ENCODE measurements around the gene NKX6-2.
"Not testable (repeated sequence)": the region's sequence is repeated elsewhere in the genome, so short reads cannot be mapped to it uniquely, and the experiment has no call there.

The NKX6-2 gene

DNA sequence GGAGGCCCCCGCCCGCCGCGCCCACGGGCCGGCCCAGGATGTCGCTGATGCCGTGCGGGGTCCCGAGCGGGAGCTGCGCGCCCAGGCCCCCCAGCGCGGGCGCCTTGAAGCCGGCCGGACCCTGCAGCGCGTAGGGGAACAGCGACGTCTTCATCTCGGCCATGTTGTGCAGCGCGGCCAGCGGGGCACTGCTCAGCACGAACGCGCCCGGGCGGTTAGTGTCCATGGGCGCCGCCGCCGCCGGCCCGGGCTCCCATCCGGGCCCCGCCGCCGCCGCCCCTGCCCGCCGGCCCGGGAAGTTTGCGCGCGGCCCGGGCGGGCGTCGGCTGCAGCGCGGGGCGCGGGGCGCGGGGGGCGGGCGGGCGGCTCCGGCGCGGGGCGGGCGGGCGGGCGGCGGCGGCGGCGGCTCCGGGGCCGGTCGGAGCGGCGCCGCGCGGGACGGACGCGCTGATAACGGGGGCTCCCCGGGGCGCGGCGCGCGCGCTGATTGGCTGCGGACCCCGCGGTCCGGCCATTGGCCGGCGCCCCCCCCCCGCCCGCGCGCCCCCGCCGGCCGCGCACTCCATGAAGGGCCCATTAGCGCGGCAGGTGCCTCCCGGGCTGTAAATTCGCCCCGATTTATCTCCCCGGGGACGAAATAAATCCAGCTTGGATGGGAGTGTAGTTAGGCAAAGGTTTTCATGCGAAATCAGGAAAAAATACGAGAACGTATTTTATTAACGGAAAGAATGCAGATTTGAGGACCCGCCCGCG lies at the start of gene NKX6-2:
Gene NKX6-2 (minus strand): TSS at position 425 of the 753 bp plus-strand sequence. CDS start 199 bp downstream, at position 226.
- no peak for DNase-seq

DNA sequence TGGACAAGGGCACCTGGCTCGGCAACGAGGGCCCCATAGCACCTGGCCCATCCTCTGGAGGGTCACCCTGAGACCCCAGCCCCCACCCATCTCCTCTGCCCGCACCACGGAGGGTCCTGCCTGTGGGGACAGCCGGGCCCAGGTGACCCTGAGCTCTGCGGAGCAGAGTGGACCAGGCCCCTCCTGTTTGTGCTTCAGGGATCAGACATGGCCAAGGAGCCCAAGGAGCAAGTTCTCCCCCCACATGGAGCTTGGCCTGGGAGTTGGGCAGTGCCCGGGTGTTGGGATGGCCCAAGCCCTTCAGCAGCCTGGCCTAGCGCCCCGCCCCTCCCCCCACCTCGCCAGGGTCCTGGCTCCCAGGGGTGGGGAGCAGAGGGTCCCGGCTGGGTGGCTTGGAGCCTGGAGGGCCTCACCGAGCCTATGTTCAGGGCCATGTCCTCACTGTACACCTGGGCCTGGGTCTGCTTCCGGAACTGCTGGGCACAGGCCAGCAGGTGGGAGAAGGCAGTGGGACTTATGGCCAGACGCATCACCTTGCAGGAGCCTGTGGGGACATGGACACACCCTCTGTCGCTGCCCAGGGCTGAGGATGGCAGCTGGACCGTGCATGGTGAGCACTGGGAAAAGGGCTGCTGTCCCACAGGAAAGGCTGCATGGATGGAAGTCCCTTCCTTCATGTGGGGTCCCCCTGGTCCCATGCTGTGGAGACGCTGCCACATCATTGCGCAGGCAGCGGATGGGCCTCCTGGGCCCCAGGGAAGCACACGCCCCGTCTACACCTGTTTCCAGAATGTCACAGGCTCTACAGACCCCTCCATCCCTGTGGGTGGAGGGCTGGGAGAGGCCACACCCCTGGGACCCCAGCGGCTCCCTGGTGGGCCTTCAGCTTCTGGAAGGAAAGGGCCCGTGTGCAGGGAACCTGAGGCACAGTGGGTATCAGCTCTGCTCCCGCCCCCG lies 49.2 kb upstream of the NKX6-2 start:
- DNase-seq = no peak

DNA sequence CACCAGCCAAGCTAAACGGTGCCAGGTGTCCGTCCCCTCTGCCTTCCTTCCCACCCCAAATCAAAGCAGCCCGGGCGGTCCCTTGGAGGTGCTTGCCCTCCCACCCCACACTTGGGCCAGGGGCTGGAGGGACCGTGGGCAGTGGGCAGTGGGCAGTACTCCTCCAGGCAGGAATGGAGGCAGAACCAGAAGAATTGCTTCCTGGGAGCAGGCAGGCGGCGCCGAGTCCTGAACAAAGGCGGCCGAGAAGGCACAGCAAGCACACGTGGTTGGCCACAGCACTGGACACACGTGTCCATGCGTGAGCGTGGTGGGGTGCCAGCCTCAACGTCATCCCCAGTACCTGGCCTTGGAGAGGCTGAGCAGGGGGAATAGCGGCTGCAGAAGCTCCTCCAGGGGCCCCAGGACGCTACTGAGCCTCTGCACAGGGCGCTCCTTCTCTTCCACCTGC lies 48.4 kb upstream of the NKX6-2 start:
- no peak for DNase-seq

DNA sequence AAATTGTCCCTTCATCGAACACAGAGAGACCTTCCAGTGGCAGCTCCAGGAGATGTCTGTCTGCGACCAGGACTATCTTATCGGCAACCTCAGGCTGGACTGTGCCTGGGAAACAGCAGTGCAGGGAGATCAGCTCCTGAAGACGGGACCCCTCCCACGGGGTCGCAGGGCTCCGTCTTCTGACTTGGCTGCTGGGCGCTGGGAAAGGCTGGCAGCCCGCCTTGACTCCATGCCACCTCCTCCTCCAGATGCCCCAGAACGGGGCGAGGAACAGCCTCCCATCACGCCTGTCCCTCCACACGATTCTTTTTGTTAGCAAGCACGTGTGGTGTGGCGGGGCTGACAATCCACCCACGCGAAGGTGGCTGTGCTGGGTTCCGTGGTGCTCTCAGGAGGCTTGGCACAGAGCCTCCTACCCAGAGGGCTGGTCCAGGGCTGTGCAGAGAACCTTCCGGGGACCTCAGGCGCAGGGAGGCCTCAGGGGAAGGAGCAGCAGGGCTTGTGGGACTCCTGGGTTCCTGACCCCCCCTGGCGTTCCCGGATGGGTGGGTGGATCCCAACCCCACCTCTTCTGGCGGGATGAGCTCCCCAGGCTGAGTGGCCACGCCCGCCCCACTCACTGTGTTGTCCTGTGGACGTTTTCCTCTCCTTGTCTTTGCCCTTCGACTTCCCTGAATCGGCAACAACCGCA lies 47.6 kb upstream of the NKX6-2 start:
- DNase-seq = no peak

DNA sequence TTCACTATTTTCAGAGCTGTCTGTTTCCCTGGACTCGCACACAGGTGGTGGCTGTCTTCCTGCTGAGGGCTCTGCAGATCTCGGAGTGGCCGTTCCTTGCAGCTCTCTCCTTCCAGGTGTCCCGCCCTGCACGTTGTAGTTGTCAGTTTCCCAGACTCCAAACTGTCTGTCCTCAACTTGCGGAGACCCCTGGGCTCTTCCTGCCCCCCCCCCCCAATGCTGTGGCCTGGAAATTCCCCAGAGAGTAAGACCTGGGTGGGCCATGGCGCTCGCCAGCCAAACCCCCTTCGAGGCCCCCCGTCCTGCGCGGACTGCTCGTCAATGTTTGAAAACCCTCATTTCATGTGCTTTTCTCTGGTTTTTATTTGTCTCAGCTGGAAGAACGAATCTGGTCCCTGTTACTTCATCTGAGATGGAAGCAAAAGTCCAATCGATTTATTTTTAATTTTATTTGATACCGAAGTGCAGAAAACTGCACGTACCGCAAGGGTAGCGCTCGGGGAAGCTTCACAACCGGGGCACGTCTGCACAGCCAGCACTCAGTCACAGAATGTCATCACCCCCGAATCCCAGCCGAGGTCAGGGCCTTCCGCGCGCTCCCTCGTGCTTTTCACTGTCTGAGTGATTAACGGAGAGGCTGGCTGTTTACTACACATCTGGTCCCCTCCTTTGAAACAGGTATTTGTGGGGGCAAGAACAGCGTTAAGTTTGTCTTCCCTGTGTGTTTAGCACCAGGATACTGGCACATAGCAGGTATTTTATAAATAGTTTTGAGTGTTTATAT lies 46.4 kb upstream of the NKX6-2 start:
- no peak for DNase-seq

DNA sequence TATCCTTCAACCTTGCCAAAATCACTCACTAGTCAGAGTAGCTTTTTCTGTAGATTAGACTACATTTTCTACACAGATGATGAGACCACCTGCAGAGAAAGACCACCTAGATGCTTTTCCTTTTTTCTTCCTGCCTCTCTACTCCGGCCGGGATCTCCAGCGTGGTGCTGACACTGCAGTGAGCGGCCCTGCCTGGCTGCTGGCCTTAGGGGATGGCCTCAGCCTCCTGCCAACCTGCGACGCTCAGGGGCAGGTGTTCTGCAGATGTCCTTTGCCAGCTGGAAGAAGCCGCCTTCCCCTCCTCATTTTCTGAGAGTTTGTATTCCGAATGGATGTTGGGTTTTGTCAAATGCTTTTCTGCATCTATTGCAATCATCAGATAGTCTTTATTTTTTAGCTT lies 43.5 kb upstream of the NKX6-2 start:
- DNase-seq = no peak

DNA sequence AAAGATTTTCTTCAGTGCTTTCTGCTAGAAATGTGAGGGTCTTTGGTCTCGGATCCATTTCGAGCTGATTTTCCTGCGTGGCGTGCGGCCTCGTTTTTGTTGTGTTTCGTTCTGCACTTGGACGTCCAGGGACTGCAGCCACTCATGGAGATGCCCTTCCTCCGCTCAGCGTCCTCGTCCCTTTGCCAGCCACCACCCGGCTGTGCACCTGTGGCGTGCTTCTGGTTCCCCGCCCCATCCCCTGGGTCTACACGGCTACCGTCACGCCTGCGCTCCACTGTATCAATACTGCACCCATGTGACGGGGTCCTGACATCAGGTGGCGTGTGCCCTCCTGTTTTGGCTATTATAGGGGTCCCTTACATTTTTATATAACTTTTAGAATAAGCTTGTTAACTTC lies 42.7 kb upstream of the NKX6-2 start:
- DNase-seq = no peak

DNA sequence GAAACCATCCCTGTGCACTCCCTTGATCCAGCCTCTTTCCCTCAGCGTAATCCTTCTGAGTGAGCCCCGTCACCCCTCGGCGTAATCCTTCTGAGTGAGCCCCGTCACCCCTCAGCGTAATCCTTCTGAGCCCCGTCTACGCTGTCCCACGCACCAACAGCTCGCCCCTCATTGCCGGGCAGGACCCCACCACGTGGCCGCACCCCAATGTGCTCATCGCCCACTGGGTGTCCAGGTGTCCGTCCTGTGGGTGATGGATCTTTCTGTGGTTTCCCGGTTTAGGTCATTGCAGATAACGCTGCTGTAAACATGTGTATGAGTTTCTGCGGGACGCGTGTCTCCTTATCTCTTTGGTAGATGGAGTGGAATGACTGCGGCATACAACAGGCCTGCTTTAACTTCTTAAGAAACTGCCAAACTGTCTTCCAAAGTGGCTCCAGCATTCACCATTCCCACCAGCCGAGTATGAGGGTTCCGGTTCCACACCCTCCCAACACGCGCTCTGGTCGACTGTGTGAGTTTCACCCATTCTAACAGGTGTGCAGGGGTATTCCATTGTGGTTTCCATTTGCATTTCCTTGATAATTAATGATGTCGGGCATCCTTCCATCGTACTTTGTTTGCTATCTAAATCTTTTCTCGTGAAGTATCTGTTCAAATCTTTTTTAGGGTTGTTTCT lies 42.1 kb upstream of the NKX6-2 start:
- no peak for DNase-seq

DNA sequence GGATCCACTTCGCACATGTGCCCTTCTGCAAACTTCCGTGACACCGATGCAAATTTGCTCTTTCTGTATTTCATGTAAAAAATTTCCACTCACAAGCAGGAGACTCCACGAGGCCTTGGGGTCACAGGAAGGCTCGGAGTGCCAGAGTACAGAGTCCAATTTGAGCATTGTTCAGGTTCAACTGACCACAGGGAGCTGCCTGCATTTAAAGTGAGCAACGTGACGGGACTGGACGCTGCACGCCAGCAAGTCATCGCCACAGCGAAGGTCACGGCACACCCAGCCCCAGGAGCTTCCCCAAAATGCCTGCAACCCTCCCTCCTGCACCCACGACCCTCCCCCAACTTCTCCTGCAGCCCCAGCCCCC lies 41.5 kb upstream of the NKX6-2 start:
- DNase-seq = no peak

DNA sequence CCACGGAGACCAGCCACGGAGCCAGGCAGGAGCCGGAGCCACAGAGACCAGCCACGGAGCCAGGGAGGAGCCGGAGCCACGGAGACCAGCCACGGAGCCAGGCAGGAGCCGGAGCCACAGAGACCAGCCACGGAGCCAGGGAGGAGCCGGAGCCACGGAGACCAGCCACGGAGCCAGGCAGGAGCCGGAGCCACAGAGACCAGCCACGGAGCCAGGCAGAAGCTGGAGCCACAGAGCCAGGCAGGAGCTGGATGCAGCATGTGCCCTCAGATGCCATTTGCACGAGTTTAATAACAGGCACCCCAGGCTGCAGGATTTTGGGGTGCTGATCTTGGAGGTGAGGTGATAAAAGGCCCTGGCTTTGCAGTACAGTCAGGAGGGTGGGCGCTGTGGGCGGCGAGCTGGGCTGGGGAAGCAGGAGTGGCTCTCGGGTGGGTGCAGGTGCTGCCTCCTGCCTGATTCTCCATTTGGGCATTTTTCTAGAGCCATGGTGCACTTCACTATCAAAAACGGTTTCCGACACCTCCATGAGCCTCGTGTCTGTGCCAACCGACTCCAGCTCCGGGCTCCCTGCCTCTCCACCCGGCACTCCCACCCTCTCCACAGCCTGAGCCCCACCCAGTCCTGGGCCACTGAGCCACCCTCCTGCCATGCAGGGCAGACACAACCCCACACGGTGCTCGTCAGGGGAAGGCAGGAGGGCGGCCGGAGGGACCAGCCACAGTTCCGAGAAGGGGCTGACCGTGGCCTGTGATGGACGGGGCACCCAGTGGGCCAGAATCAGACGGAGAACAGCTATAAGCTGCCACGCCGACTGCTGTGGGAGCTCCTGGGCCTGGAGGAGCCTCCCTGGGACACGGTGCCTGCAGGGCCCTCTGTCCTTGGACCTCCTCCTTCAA lies 40.8 kb upstream of the NKX6-2 start:
- DNase-seq = no peak

DNA sequence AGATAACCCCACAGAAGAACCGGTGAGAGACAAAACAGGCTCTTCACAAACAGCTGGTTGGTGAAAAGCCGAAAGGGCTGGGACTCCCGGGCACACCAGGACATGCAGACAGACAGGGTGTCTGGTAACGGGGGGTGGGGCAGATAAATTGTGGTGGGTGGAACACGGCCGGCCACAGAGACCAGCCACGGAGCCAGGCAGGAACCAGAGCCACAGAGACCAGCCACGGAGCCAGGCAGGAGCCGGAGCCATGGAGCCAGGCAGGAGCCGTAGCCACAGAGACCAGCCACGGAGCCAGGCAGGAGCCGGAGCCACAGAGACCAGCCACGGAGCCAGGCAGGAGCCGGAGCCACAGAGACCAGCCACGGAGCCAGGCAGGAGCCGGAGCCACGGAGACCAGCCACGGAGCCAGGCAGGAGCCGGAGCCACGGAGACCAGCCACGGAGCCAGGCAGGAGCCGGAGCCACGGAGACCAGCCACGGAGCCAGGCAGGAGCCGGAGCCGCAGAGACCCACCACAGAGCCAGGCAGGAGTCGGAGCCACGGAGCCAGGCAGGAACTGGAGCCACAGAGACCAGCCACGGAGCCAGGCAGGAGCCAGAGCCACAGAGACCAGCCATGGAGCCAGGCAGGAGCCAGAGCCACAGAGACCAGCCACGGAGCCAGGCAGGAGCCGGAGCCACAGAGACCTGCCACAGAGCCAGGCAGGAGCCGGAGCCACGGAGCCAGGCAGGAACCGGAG lies 40.0 kb upstream of the NKX6-2 start:
- not testable (repeated sequence) for DNase-seq

DNA sequence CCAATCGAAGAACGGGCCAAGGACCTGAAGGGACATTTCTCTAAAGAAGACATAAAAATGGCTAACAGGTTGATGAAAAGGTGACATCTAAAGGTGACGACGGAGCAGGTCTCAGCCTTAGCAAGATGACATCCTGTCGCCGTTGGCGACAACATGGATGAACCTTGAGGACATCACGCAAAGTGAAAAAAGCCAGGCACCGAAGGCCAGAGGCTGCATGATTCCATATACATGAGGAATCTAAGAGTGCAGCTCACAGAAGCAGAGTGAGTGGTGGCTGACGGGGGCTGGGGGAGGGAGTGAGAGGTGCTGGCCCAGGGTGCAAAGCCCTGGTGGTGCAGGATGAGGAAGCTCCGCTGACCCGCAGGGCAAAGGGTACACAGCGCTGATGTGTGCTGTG lies 34.1 kb upstream of the NKX6-2 start:
- DNase-seq = no peak

DNA sequence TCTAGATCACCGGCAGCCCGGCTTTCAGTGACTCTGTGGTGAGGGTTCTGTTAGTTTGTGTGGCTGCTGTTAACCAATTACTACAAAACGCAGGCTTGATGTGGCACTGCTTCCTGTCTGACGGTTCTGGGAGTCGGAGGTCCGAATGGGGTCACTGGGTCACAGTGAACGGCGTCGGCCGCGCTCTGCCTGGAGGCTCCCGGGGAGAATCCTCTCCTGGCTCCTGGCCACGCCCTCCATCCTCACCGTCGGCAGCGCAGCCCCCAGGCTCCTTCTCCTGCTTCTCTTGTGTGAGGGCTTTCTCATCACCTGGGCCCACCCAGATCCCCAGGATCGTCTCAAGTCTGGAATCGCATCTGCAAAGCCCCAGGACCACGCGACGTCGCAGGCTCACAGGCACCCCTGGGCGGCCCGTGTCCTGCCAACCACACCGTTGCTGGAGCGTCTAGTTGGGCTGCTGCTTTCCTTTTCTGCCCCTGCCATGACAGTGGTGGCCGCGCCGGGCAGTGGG lies 31.8 kb upstream of the NKX6-2 start:
- no peak for DNase-seq

DNA sequence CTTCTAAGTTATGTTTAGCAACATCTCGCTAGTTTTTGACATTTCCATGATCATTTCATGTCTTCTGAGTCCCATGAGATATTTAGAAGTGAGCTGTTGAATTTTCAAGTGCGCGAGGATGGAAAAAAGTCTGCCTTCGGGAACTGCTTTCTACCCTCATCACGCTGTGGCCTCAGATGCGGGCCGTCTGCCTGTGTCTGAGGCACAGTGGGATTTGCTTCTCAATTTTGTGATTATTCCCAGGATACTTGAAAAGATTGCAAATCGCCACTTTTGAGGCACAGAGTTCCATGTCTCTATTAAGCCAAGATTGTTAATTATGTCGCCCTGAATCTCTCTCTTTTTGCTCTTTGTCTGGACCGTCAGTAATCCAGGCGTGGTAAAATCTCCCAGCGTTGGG lies 30.8 kb upstream of the NKX6-2 start:
- no peak for DNase-seq

DNA sequence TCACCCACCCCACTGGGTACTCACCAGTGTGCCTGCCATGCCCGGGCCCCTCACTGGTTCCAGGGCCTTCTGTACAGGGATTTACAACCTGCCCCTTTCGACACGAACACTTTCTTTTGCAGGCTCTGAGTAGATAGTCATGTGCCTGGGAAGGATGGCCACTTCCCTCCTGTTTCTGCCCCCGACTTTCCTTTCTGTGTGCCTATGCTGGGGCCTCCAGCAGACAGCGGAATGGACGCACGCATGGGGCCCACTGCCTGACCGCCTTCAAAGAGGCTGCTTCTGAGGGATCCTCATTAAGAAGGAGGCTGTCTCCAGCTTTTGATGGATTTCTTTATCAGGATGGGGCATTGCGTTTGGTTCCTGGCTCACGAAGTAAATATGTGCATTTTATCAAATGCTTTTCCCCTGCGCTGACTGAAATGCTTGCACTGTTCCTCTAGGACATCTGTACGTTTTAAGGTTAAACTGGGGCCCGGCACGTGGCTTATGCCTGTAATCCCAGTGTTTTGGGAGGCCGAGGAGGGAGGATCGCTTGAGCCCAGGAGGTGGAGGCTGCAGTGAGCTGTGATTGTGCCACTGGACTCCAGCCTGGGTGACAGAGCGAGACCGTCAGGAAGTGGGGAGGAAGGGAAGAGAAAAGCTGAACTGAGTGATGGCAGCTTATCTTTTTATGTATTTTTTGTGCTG lies 29.4 kb upstream of the NKX6-2 start:
- DNase-seq = no peak

DNA sequence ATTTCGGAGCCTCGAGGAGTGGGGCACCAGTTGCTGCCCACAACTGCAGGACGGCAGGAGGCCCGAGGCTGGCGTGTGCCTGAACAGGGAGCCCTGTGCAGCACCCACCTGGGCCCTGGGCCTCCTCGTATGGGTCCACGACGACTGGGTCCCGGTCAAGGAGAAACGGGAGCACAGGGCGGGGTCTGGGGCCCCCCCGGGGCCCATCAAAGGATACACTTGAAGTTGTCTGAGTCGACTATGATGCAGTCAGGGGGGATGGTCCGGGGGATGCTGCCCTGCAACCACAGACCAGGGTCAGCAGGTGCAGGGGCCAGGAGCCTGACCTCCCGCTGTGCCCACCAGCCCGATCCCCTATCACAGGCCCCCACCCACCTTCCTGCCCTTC lies 28.5 kb upstream of the NKX6-2 start:
- no peak for DNase-seq

DNA sequence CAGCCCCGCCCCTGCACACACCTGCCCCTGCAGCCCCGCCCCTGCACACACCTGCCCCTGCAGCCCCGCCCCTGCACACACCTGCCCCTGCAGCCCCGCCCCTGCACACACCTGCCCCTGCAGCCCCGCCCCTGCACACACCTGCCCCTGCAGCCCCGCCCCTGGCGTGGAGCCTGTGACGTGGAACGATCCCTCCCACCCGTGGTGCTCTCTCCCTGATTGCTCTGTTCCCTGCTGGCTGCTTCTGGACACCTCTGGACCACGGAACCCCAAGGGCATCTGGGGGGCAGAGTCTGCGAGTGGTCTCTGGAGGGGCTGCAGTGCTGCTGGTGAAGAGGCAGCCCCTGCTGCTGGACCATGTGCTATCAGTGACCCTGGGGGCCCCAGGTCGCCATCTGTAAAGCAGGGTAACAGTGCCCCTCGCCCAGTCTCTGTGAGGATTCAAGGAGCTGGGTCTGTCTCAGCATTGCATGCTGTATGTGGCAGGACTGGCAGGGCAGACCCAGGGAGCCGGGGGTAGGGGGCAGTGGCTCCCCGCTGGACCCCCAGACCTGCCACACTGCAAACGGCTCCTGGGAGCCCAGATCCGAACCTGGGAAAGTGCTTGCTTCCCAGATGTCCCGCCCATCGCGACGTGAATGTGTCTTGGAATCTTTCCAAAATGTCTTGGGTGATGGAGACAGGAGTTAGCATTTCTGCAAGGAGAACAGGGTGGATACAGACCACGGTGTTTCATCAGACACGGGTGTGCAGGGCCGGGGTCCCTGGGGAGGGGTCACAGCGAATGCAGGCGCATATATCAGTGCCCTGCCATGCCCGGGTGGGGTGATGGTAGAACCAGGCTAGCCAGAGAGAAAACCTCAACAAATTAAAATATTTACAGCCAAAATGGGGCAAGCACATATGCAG lies 27.9 kb upstream of the NKX6-2 start:
- no peak for DNase-seq

DNA sequence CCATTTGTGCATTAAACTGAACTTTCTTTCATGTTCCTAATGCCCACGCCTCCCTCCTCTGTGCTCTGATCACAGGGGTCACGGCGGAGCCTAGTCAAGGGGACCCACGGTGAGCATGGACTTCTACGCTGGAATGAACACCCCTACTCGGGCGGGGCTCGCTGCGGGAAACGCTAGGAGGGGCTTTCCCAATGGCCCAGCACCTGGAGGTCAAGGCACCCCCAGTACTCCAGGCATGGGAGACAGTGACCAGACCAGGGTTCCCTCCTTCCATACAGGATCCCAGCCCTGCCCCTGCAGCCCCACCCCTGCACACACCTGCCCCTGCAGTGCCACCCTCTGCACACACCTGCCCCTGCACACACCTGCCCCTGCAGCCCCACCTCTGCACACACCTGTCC lies 27.1 kb upstream of the NKX6-2 start:
- no peak for DNase-seq

Data from activated CD4-positive, alpha-beta T cell treated with anti-CD3 and anti-CD28 coated beads, Interleukin-2, Interleukin-6, amounts not matched to agents 100 ng/mL and 50 ng/mL, durations not matched to agents 16 hours and 8 hours (primary cell).